A673 (cell line): ENCODE data around the gene NIP7.

ENCODE experiments used
- CTCF ChIP-seq: fragments of 300-800, 200-600 bp; sonication (generic); conservative IDR thresholded peaks from 2 replicates; pipeline ENCODE4 v1.5.1; 2017; ENCODE audit warnings: low read depth, mild to moderate bottlenecking, antibody characterized with exemption, low read length, moderate library complexity, mixed read lengths
- EZH2 ChIP-seq: fragments of 200-600 bp; sonication (generic); IDR thresholded peaks from 2 replicates; pipeline ENCODE4 v1.6.1; 2017; ENCODE audit warnings: borderline replicate concordance, low read depth, mild to moderate bottlenecking, mixed read lengths, antibody characterized with exemption, low read length; ENCODE audit not compliant: poor library complexity, severe bottlenecking

- TF ChIP-seq CTCF (no peak), EZH2 (no peak)
Observed at GRCh38 chr16:69344171-69344570, 4.6 kb downstream of the NIP7 start.
